C4-2B (cell line): ENCODE data around the gene GALNT13.

ENCODE experiments used
- H3K27ac ChIP-seq: fragments of 450-650 bp; 2 replicates; pipeline ENCODE4 v1.5.1; 2017
- ZFX ChIP-seq: fragments of 450-650 bp; IDR thresholded peaks from 2 replicates; pipeline ENCODE4 v1.6.1; 2017
- TF ChIP-seq, protein P1 (sequence below): fragments of 450-650 bp; conservative IDR thresholded peaks from 2 replicates; pipeline ENCODE4 v1.5.1; 2017; ENCODE audit warnings: mild to moderate bottlenecking

Gene GALNT13

GRCh38 chr2:153890576-153890975 is 18.9 kb downstream of the GALNT13 start:
- H3K27ac ChIP-seq = no peak overlapping the region
- no peak for TF ChIP-seq ZFX
- TF ChIP-seq, protein P1, sequence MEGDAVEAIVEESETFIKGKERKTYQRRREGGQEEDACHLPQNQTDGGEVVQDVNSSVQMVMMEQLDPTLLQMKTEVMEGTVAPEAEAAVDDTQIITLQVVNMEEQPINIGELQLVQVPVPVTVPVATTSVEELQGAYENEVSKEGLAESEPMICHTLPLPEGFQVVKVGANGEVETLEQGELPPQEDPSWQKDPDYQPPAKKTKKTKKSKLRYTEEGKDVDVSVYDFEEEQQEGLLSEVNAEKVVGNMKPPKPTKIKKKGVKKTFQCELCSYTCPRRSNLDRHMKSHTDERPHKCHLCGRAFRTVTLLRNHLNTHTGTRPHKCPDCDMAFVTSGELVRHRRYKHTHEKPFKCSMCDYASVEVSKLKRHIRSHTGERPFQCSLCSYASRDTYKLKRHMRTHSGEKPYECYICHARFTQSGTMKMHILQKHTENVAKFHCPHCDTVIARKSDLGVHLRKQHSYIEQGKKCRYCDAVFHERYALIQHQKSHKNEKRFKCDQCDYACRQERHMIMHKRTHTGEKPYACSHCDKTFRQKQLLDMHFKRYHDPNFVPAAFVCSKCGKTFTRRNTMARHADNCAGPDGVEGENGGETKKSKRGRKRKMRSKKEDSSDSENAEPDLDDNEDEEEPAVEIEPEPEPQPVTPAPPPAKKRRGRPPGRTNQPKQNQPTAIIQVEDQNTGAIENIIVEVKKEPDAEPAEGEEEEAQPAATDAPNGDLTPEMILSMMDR = no peak

DNA sequence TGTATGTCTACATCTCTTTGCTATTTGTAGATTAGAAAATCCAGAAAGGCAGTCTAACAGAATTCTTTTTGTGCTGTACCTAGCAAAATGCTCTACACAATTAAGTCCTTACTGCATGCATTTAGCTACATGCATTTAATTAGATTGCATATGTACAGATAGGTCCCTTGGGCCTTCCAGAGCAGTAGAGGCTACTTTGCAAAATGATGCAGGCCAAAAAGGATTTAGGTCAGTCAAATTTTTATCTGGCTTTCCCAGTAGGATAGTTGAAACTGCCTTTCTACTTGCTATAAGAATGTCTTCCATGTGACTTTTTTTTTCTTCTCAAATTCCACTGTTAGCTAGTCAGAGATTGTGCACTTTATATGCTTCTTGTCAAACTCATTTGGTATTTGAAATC is 19.3 kb downstream of the GALNT13 start:
- TF ChIP-seq, protein P1 = no peak
- no peak for TF ChIP-seq ZFX
- H3K27ac ChIP-seq = no peak overlapping the region

GRCh38 chr2:153912798-153913396 is 41.2 kb downstream of the GALNT13 start:
- TF ChIP-seq ZFX = no peak
- TF ChIP-seq, protein P1 = no peak
- no peak overlapping the region for H3K27ac ChIP-seq

- TF ChIP-seq, protein P1 = no peak
- TF ChIP-seq ZFX = no peak
- no peak overlapping the region for H3K27ac ChIP-seq
Observed at GRCh38 chr2:153917570-153917969, 45.8 kb downstream of the GALNT13 start.

DNA sequence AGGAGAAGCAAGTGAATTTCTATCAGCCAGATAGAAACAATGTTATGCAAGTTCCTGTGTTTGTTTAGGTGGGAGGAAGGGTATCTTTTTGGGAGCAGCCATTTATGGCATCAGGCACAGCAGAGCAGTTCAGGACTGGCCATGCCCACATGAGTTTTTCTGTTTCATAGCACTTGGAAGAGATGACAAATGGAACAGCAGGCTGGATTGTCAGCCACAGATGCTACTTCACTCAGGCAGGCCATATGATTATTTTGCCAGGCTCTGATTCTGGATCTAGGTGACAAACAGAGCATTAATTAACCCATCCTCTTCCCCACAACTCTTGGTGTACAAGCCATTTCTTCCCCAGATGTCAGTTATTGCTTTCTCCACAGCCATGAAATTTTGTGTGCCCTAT is 63.8 kb downstream of the GALNT13 start:
- TF ChIP-seq ZFX = no peak
- TF ChIP-seq, protein P1 = no peak
- H3K27ac ChIP-seq = no peak overlapping the region

GRCh38 chr2:153939124-153939796 is 67.5 kb downstream of the GALNT13 start:
- no peak overlapping the region for H3K27ac ChIP-seq
- TF ChIP-seq ZFX = no peak
- TF ChIP-seq, protein P1 = no peak

DNA sequence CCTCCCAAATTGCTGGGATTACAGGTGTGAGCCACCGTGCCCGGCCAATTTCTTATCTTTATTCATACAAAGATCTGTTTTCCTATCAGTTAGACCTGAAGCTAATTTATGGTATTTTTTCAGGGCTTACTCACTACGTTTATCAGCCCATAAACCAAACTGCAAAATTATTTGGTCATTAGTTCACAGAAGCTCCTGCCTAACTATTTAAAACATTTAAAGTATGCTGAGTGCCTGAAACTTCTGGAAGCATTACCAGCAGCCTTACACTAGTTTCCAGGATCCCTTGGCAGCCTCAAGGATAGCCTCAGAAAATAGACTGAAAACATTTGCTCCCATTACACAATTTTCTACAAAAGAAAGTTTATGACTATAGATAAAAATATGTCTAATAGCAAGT is 68.8 kb downstream of the GALNT13 start:
- no peak overlapping the region for H3K27ac ChIP-seq
- no peak for TF ChIP-seq ZFX
- TF ChIP-seq, protein P1 = no peak
